ENCODE measurements around the gene PHF1.

DNA sequence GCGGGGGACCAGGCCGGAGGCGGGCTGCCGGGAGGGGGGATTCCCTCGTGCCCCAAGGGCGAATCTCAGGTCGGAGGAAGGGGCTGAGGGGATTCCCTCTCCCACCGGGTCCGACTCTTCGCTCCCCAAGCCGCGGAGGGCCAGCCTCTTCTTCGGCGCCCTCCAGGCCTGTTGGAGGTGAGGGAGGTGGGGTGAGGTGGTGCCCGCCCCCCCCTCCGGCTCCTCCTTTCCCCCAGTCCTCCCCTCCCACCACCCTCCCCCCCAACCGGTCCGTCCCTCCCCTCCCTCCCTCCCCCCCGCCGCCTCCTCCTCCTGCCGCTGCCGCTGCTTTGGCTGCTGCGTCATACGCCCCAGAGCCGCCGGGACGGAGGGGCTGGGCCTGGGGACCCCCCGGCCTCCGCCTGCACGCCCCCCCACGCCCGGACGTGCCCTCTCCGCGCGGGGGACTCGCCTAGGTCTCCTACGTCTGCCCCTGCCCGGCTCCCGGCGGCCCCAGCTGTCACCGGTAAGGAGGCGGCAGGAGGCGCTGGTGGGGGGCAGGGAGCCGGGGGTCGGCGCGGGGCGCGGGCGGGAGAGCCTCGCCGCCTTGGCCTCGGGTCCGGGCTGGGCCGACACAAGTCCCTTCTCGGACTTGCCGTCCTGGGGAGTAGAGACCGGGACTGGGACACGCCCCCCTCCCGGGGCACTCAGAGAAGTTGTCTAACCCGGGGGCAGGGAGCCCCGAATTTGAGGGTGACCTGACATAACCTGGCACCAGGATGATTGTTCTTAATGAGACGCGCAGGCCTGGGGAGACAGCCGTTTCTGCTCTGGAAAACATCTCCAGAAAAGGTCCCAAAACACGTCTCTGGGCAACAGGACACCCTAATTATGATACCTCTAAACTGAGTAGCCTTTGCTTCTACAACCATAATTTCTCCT lies at the start of gene PHF1:
- TF ChIP-seq, protein P1, sequence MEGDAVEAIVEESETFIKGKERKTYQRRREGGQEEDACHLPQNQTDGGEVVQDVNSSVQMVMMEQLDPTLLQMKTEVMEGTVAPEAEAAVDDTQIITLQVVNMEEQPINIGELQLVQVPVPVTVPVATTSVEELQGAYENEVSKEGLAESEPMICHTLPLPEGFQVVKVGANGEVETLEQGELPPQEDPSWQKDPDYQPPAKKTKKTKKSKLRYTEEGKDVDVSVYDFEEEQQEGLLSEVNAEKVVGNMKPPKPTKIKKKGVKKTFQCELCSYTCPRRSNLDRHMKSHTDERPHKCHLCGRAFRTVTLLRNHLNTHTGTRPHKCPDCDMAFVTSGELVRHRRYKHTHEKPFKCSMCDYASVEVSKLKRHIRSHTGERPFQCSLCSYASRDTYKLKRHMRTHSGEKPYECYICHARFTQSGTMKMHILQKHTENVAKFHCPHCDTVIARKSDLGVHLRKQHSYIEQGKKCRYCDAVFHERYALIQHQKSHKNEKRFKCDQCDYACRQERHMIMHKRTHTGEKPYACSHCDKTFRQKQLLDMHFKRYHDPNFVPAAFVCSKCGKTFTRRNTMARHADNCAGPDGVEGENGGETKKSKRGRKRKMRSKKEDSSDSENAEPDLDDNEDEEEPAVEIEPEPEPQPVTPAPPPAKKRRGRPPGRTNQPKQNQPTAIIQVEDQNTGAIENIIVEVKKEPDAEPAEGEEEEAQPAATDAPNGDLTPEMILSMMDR (conservative IDR thresholded peaks at IDR 0.05), result no peak
- no peak for TF ChIP-seq ZFX (IDR thresholded peaks at IDR 0.05)

Data from C4-2B (cell line).